DOHH2 (cell line): ENCODE data around the gene MOGAT2.

ENCODE experiments used
- CTCF ChIP-seq: fragments of 200-600 bp; sonication (generic); IDR thresholded peaks from one replicate; pipeline ENCODE4 v1.5.1; 2014; ENCODE audit warnings: antibody characterized with exemption, mild to moderate bottlenecking, low read depth, low read length; ENCODE audit not compliant: poor library complexity, severe bottlenecking
- EZH2phosphoT487 ChIP-seq: fragments of 200-600 bp; sonication (generic); IDR thresholded peaks from 2 replicates; pipeline ENCODE4 v1.6.1; 2017; ENCODE audit warnings: borderline replicate concordance, mild to moderate bottlenecking, antibody characterized with exemption, low read length, moderate library complexity, mixed read lengths

- no peak for TF ChIP-seq CTCF
- TF ChIP-seq EZH2phosphoT487, result no peak
These were observed 59.9 kb downstream of the MOGAT2 start for GRCh38 chr11:75777461-75778110.
